ENCODE results near the gene HAT1.
A peak's percentile ranks its signal among the peaks of the same experiment; 100 is the strongest.

Gene HAT1

GRCh38 chr2:171922230-171923022 lies at the start of gene HAT1:
Gene HAT1 (plus strand): TSS chr2:171922461. CDS start chr2:171922501, 40 bp downstream.
- TF ChIP-seq CTCF (IDR thresholded peaks at IDR 0.05; ENCODE audit: poor library complexity, severe bottlenecking), result no peak
- DNase-seq (ENCODE audit: low spot score) (peak; percentile 93), ATAC-seq (ENCODE audit: low read depth) (peak; percentile 93)
- Histone ChIP-seq H3K4me1 (ENCODE audit: insufficient read depth, poor library complexity, severe bottlenecking) (peaks cover 5% of the 10 kb centered on the region), H3K4me3 (ENCODE audit: severe bottlenecking) (peak within 1 kb of the TSS; percentile 86), H3K9me3 (ENCODE audit: severe bottlenecking) (no peaks in the 10 kb centered on the region), H3K27ac (ENCODE audit: poor library complexity, severe bottlenecking) (peak within 1 kb of the TSS; percentile 70), H3K36me3 (ENCODE audit: low read depth) (peaks cover 38% of the 10 kb centered on the region), H3K27me3 (ENCODE audit: insufficient read depth, poor library complexity, severe bottlenecking) (no peaks in the 10 kb centered on the region)

GRCh38 chr2:171874517-171874916 lies 47.7 kb upstream of the HAT1 start:
- no peaks in the 10 kb centered on the region for H3K9me3 ChIP-seq (ENCODE audit: severe bottlenecking)
- DNase-seq (ENCODE audit: low spot score) (no peak), ATAC-seq (ENCODE audit: low read depth) (no peak)
- H3K4me3 ChIP-seq (ENCODE audit: severe bottlenecking), result no peak overlapping the region
- H3K27me3 ChIP-seq (ENCODE audit: insufficient read depth, poor library complexity, severe bottlenecking), result no peaks in the 10 kb centered on the region
- peaks cover 9% of the 10 kb centered on the region for H3K4me1 ChIP-seq (ENCODE audit: insufficient read depth, poor library complexity, severe bottlenecking)
- no peak overlapping the region for H3K27ac ChIP-seq (ENCODE audit: poor library complexity, severe bottlenecking)
- TF ChIP-seq CTCF (IDR thresholded peaks at IDR 0.05; ENCODE audit: poor library complexity, severe bottlenecking), result no peak
- H3K36me3 ChIP-seq (ENCODE audit: low read depth), result 0 out of 2 replicates have a peak, but pooled peaks cover 3% of the 10 kb centered on the region

- H3K27ac ChIP-seq (ENCODE audit: poor library complexity, severe bottlenecking), result no peak overlapping the region
- no peaks in the 10 kb centered on the region for H3K9me3 ChIP-seq (ENCODE audit: severe bottlenecking)
- H3K4me3 ChIP-seq (ENCODE audit: severe bottlenecking), result no peak overlapping the region
- no peaks in the 10 kb centered on the region for H3K27me3 ChIP-seq (ENCODE audit: insufficient read depth, poor library complexity, severe bottlenecking)
- no peak for ATAC-seq (ENCODE audit: low read depth)
- H3K4me1 ChIP-seq (ENCODE audit: insufficient read depth, poor library complexity, severe bottlenecking), result peaks cover 9% of the 10 kb centered on the region
- H3K36me3 ChIP-seq (ENCODE audit: low read depth), result 0 out of 2 replicates have a peak, but pooled peaks cover 3% of the 10 kb centered on the region
- no peak for DNase-seq (ENCODE audit: low spot score)
- TF ChIP-seq CTCF (IDR thresholded peaks at IDR 0.05; ENCODE audit: poor library complexity, severe bottlenecking), result no peak
Measured at GRCh38 chr2:171874963-171875362, 47.3 kb upstream of the HAT1 start.

- H3K4me3 ChIP-seq (ENCODE audit: severe bottlenecking), result no peak overlapping the region
- TF ChIP-seq CTCF (IDR thresholded peaks at IDR 0.05; ENCODE audit: poor library complexity, severe bottlenecking), result no peak
- 0 out of 2 replicates have a peak, but pooled peaks cover 3% of the 10 kb centered on the region for H3K36me3 ChIP-seq (ENCODE audit: low read depth)
- ATAC-seq (ENCODE audit: low read depth) (peak; percentile 75), DNase-seq (ENCODE audit: low spot score) (no peak)
- H3K4me1 ChIP-seq (ENCODE audit: insufficient read depth, poor library complexity, severe bottlenecking), result peaks cover 9% of the 10 kb centered on the region
- no peaks in the 10 kb centered on the region for H3K9me3 ChIP-seq (ENCODE audit: severe bottlenecking)
- H3K27ac ChIP-seq (ENCODE audit: poor library complexity, severe bottlenecking), result no peak overlapping the region
- no peaks in the 10 kb centered on the region for H3K27me3 ChIP-seq (ENCODE audit: insufficient read depth, poor library complexity, severe bottlenecking)
Measured at GRCh38 chr2:171878481-171878993, 43.7 kb upstream of the HAT1 start.

GRCh38 chr2:171879865-171880264 lies 42.4 kb upstream of the HAT1 start:
- no peak for TF ChIP-seq CTCF (IDR thresholded peaks at IDR 0.05; ENCODE audit: poor library complexity, severe bottlenecking)
- ATAC-seq (ENCODE audit: low read depth) (no peak), DNase-seq (ENCODE audit: low spot score) (no peak)
- Histone ChIP-seq H3K4me3 (ENCODE audit: severe bottlenecking) (no peak overlapping the region), H3K27me3 (ENCODE audit: insufficient read depth, poor library complexity, severe bottlenecking) (no peaks in the 10 kb centered on the region), H3K36me3 (ENCODE audit: low read depth) (no peaks in the 10 kb centered on the region), H3K9me3 (ENCODE audit: severe bottlenecking) (no peaks in the 10 kb centered on the region), H3K4me1 (ENCODE audit: insufficient read depth, poor library complexity, severe bottlenecking) (peaks cover 9% of the 10 kb centered on the region), H3K27ac (ENCODE audit: poor library complexity, severe bottlenecking) (no peak overlapping the region)

All from RWPE2 (cell line).